ENCODE results near the gene FIBIN.
"Not testable (repeated sequence)": the region's sequence is repeated elsewhere in the genome, so short reads cannot be mapped to it uniquely, and the experiment has no call there.

The FIBIN gene

GRCh38 chr11:26977209-26977608, 16.7 kb upstream of the FIBIN start:
- DNase-seq (ENCODE audit: low read depth), result not testable (repeated sequence)

DNA sequence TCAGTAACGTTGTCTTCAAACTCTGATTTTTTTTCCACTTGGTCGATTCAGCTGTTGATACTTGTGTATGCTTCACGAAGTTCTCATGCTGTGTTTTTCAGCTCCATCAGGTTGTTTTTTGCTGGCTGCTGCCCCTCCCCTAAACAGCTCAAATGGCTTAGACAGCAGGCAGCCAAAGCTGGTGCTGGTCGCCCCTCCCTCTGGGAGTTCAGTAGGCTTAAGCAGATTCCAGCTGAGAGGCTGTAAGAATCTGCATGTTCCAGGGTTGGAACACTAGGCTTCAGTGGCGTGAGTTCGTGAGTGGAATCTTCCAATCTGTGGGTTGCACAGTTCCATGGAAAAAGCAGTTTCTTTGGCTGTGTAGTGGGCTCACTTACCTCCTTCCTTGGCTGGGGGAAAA, 10.3 kb upstream of the FIBIN start:
- no peak for DNase-seq (ENCODE audit: low read depth)

DNA sequence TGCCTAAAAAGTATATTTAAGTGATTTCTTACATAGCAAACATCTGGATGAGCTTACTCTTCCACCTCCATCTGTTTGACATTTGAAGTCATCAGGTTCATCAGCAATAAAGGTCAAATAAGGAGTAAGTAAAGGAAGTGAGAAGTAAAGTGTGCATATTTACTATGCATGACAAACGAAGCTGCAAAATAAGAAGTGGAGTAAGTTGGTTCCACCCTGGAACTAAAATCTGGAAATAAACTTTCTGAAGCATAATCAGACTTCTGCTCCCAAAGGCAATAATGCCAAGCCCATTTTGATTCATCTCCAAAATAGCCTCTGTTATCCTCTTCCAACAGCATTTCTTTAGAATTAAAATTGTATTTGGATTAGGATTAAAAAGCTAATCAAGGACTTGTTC, 8.4 kb upstream of the FIBIN start:
- no peak for DNase-seq (ENCODE audit: low read depth)

GRCh38 chr11:26985943-26986342, 8.0 kb upstream of the FIBIN start:
- no peak for DNase-seq (ENCODE audit: low read depth)

DNA sequence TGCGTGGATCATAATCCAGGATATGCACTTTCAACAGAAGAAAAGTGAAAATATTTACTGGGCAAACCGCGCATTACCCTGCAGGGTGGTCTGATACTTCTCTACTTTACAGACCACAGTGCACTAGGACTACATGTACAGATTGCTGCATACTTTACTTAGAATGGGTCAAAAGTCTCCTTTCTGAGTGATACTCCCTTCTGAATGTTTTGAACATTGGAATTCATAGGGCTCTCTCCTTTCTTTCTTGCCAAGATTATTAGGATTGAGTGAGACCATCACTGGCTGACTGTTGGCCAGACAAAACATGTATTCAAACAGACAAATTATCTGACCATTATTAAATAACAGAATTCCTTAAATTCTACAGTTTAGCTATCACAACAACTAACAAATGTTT, 6.6 kb upstream of the FIBIN start:
- DNase-seq (ENCODE audit: low read depth), result no peak

DNA sequence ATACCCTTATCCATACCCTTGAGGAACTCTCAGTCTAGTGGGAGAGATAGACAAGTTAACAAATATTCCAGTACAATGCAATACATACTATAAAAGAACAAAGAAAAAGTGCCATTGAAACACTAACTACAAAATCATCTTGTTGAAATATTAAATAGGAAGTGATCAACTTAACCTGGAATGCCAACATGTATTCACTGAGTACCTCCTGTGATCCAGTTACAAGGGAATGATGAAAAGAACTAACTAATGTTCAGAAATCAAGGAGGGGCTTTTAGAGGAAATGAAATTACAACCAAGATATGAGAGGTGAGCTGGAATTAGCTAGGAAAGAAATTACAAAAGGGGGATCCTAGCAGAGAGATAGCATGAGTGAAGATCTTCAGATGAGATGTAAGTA, 6.2 kb upstream of the FIBIN start:
- DNase-seq (ENCODE audit: low read depth), result peak; percentile 25

- DNase-seq (ENCODE audit: low read depth), result peak; percentile 73
These were observed 1.8 kb upstream of the FIBIN start for GRCh38 chr11:26992031-26992541.

- no peak for DNase-seq (ENCODE audit: low read depth)
These were observed 751 bp downstream of the FIBIN start for GRCh38 chr11:26994631-26995095.

DNA sequence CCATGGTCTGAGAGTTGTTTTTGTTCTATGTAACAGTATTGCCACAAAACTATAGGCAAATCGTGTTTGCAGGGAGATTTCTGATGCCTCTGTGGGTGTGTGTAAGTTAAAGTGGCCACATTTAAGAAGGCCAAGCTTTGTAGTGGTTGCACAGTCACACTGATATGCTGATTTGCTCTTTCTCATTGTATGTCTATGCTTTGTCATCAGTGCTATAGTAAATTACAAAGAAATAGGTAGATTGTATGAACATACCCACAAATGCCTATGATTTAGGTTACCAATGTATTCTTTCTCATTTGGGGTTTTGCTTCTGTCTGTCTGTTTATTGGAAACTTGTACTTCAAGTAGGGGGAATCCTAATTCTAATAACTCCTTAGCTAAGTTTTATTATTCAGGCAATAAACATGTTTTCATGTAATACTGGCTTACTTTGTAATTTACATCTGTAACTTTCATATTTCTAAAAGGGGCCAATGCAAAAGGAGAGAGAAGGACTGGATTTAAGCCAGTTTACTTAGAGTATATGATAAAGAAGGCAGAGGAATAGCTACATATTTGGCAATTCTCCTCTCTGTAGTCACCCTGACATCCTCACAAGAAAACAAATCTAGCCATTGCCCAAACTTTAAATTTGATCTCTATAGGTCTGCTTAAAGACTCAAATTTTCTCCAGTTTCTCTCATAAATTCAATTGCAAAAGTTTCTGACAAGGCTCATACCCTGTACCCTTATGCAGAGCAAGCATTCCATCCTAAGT, 2.0 kb downstream of the FIBIN start:
- no peak for DNase-seq (ENCODE audit: low read depth)

GRCh38 chr11:26997378-26997777, 3.5 kb downstream of the FIBIN start:
- DNase-seq (ENCODE audit: low read depth), result no peak

- DNase-seq (ENCODE audit: low read depth), result not testable (repeated sequence)
These were observed 7.3 kb downstream of the FIBIN start for GRCh38 chr11:27001136-27001730.

GRCh38 chr11:27002431-27002830, 8.5 kb downstream of the FIBIN start:
- DNase-seq (ENCODE audit: low read depth), result no peak

GRCh38 chr11:27002838-27003237, 8.9 kb downstream of the FIBIN start:
- no peak for DNase-seq (ENCODE audit: low read depth)

- no peak for DNase-seq (ENCODE audit: low read depth)
These were observed 10.2 kb downstream of the FIBIN start for GRCh38 chr11:27004103-27004502.

- DNase-seq (ENCODE audit: low read depth), result no peak
These were observed 15.1 kb downstream of the FIBIN start for GRCh38 chr11:27008811-27009535.

DNA sequence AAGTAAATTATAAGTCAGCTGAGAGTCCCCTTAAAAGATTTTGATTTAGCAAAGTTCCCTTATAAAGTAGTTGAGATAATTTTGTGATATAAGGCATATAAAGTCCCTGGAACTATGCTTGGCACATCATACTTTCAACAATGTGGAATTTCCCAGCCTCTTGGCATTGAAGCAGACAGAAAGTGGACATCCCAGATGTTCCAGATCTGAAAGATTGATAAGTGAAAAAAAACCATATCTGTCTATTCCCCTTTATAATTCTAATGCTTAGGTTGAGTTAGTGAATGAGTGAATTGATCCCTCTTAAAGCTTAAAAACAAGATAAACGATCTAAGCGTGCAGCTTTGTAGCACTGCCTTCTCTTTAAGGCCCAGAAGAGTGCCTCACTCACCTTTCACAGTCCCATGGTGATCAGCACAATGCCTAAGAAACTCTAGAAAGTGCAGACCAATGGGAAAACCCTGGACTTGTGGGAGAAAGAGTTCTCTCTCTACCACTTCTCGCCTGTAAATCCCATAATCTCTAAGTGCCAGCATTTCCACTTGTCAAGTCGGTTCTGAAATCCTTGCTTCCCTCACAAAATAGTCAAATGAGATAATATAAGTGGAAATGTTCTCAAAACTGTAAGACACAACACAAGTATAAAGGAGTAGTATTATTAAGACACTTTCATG, 17.8 kb downstream of the FIBIN start:
- no peak for DNase-seq (ENCODE audit: low read depth)

DNA sequence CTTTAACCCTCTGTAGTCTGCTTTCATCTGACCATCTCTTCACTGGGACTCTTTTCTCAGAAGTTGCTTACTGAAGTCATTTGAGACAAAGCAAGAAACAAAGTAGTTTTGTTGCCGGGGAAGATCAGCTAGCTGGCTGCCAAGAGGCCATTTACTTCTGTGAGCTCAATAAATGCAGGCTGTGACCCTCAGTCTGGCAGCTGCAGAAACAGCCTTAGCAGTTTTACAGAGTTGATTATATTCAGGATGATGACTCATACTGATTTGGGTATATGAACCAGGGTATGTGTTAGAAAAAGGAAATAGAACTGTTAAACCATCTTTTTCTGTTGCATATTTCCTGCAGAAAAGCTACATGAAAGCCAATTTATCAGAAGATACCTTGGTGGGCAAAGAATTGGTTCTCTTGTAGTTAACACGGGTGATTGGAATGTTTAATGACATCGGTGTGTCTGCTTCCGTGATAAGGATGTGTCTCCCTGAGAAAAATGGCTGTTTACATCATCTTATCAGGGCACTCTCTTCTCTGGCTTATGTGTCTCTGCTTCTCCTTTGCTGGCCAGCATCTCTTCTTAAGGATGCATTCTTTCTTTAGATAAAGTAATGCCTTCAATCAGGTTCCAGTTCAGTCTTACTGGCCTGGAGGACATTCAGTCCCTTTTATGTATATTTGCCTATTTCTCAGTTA, 18.5 kb downstream of the FIBIN start:
- DNase-seq (ENCODE audit: low read depth), result peak; percentile 42

DNA sequence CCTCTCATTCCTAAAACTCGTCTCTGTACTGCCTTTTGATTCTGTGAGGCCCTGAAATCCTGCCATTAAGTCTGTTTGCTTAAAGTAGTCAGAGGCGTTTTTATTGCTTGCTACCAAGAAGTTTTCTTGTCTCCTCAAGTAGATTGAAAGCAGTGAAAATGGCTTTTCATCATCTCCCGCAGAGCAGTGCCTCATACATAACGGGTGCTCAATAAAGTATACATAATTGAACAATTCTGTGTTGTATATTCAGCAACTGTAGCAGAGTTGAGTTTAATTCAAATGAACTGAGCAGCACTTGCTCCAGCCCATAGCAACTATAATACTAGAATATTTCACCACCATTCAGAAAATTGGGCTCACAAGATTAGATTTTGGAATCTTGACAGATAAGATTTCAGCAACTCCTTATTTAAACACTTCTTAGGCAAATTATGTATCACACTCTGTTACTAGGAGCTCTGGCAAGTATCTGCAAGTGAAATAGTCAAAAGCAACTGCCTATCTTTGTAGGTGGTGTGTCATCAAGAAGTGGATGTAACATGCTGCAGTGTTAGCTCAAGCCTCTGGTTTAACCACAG, 20.0 kb downstream of the FIBIN start:
- DNase-seq (ENCODE audit: low read depth), result no peak

DNA sequence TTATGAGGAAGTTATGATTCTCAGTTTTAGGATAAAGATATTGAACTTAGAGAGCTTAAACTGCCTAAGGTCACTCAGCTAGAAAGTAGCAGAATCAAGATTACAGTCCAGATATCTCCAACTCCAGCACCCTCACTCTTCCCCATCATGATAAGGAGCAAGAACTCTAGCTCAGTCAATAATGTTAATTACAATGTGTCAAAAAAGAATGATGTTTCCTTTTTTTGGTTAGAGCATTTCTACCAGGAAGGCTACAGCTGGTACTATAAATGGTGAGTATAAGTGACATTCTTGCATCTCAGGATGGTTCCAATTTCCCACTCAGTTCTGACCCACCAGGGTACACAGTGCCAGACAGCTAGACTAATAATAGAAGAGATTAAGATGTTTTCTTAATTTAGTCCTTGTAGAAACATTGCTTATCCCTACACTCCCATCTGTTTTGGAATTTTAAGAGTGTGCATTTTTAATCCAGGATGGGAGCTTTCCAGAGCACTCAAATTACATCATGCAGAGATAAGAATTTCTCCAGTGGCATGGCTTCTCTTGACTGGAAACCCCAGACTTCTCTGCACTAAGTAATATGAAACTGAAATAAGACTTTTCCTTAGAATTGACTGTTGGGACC, 25.1 kb downstream of the FIBIN start:
- DNase-seq (ENCODE audit: low read depth), result no peak

DNA sequence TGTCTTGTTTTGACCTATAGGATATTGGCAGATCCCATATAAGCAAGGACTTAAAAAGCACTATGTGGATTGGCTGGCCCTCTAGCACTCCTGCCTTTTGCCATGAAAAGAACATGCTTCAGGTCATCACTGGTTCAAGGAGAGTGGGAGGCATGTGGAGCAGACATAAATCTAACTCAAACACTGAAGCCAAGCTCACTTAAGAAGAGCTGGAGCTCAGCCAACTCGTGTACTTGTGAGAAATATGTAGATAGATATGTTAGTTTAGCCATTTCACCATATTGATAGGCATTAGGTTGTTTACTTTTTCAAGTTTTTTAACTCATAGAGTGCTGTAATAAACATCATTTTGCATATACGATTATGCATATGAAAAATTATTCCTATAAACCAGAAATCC, 26.8 kb downstream of the FIBIN start:
- DNase-seq (ENCODE audit: low read depth), result no peak
